ENCODE data around the gene GARRE1. TPM values are rescaled to one million over a fixed set of nuclear protein-coding genes. Genes with fewer than 3 reads are reported as not detected.

GARRE1 gene
- total and polyA plus RNA-seq, 2 of the 4 experiments (the other 2 are of a cell fraction): 13.8 to 16.9 TPM

DNA sequence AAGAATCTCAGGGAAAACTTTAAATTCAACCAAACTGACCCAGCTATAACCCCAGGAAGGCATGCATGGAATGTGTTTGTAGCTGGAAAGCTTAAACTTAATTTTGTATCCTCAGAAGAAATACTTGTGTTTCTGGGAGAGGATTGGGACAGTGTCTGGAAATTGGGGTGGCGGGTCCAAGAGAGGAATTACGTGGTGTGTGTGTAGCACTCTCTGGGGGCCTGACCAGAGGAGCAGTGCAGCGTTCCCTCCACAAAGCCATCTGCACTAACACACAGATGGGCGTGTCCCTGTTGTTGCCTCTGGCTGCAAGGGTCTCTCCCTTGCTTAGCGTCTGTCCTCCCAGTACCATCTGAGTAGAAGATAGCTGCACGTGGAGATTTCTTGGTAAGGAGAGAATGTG is 6.4 kb downstream of the GARRE1 start:
- WGBS, 2 experiments (ENCODE audit: extremely low coverage in 2 of 2, insufficient read length in 1 of 2): no CpG with 5 or more reads among the region's 6 CpGs
- dilution Hi-C loops (cut with HindIII; ENCODE audit: low sequenced_read_pairs, unreplicated experiment): no loop called here
- in situ Hi-C loops (cut with MboI; ENCODE audit: low sequenced_read_pairs): no loop called here
- Histone ChIP-seq H2BK20ac (ENCODE audit: low read depth, low read length) (peak overlapping the region; percentile 81), H4K20me1 (ENCODE audit: insufficient read depth, low read length) (peaks cover 11% of the 10 kb centered on the region; the same call in 1 of the 2 replicates), H4K91ac (ENCODE audit: insufficient read depth, low read depth, low read length) (peak overlapping the region; percentile 79), H3K27me3 (ENCODE audit: control insufficient read depth, insufficient read depth, low read length) (no peaks in the 10 kb centered on the region), H3K18ac (ENCODE audit: low read depth, low read length) (peak overlapping the region; percentile 27), H3K4me2 (ENCODE audit: low read depth, low read length) (peak overlapping the region; percentile 75), H3K9me3 (ENCODE audit: control insufficient read depth, insufficient read depth, low read length) (no peaks in the 10 kb centered on the region), H3K9me1 (ENCODE audit: insufficient read depth, low read length) (peaks cover 33% of the 10 kb centered on the region), H3K14ac (replicated peaks; ENCODE audit: low read depth, low read length) (peak overlapping the region; percentile 66), H4K8ac (ENCODE audit: low read depth in 2 of 2, low read length in 2 of 2) (peak overlapping the region; percentile 14 to 71; a peak in 3 of 4 replicates), H2AK5ac (ENCODE audit: low read depth, low read length) (peak overlapping the region; percentile 96), H2AK9ac (replicated peaks; ENCODE audit: low read depth, low read length, poor library complexity) (peak overlapping the region; percentile 71), H3K4me3 (ENCODE audit: insufficient read depth, low read depth, low read length) (no peak overlapping the region), H3K9ac (ENCODE audit: low read depth, low read length) (peak overlapping the region; percentile 38), H3K56ac (ENCODE audit: extremely low read depth, insufficient read depth, low read length) (peak overlapping the region; percentile 72; the same call in 1 of the 2 replicates), H3K79me1 (ENCODE audit: low read depth in 1 of 2, low read length in 2 of 2) (peaks cover 32 to 80% of the 10 kb centered on the region in 2 experiments), H2AFZ (replicated peaks; ENCODE audit: low read length, poor library complexity) (peak overlapping the region; percentile 59), H3K23ac (ENCODE audit: low read depth, low read length) (peak overlapping the region; percentile 73), H4K5ac (ENCODE audit: low read depth, low read length) (peak overlapping the region; percentile 23), H3K4me1 (ENCODE audit: control insufficient read depth, insufficient read depth, low read length) (peaks cover 24% of the 10 kb centered on the region), H3K27ac (ENCODE audit: insufficient read depth, low read length) (peak overlapping the region; percentile 83), H3K36me3 (ENCODE audit: control insufficient read depth, insufficient read depth, low read length) (0 out of 2 replicates have a peak, but pooled peaks cover 3% of the 10 kb centered on the region), H3K4ac (ENCODE audit: low read depth, low read length) (peak overlapping the region; percentile 96), H2BK5ac (ENCODE audit: low read depth, low read length, poor library complexity, severe bottlenecking) (peak overlapping the region; percentile 61), H2BK120ac (ENCODE audit: low read depth, low read length) (peak overlapping the region; percentile 94), H2BK15ac (ENCODE audit: low read depth, low read length) (peak overlapping the region; percentile 35; the same call in 2 of the 3 replicates)
- peak; percentile 43 for DNase-seq
- ATAC-seq (ENCODE audit: low read depth): peak; percentile 74
- TF ChIP-seq POLR2A (IDR thresholded peaks at IDR 0.05; ENCODE audit: low read depth, low read length): no peak
- TF ChIP-seq MAFK (IDR thresholded peaks at IDR 0.05; ENCODE audit: low read depth, low read length): no peak
- TF ChIP-seq, protein P1, sequence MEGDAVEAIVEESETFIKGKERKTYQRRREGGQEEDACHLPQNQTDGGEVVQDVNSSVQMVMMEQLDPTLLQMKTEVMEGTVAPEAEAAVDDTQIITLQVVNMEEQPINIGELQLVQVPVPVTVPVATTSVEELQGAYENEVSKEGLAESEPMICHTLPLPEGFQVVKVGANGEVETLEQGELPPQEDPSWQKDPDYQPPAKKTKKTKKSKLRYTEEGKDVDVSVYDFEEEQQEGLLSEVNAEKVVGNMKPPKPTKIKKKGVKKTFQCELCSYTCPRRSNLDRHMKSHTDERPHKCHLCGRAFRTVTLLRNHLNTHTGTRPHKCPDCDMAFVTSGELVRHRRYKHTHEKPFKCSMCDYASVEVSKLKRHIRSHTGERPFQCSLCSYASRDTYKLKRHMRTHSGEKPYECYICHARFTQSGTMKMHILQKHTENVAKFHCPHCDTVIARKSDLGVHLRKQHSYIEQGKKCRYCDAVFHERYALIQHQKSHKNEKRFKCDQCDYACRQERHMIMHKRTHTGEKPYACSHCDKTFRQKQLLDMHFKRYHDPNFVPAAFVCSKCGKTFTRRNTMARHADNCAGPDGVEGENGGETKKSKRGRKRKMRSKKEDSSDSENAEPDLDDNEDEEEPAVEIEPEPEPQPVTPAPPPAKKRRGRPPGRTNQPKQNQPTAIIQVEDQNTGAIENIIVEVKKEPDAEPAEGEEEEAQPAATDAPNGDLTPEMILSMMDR (conservative IDR thresholded peaks at IDR 0.05; ENCODE audit: low read depth, low read length): no peak
- no peak for TF ChIP-seq MXI1 (IDR thresholded peaks at IDR 0.05; ENCODE audit: borderline replicate concordance, low read depth, low read length)
- TF ChIP-seq RFX5 (IDR thresholded peaks at IDR 0.05; ENCODE audit: low read depth, low read length): no peak
- no peak for TF ChIP-seq NFE2L2 (IDR thresholded peaks at IDR 0.05; ENCODE audit: low read depth, low read length)
- TF ChIP-seq BHLHE40 (IDR thresholded peaks at IDR 0.05; ENCODE audit: low read depth, low read length): no peak
- TF ChIP-seq CEBPB (IDR thresholded peaks at IDR 0.05; ENCODE audit: low read depth, low read length): no peak
- no peak for TF ChIP-seq CHD1 (IDR thresholded peaks at IDR 0.05; ENCODE audit: low read depth, low read length)
- no peak for TF ChIP-seq SMC3 (IDR thresholded peaks at IDR 0.05; ENCODE audit: low read depth, low read length)
- no peak for TF ChIP-seq RAD21 (IDR thresholded peaks at IDR 0.05; ENCODE audit: low read length)
- TF ChIP-seq, protein P2, sequence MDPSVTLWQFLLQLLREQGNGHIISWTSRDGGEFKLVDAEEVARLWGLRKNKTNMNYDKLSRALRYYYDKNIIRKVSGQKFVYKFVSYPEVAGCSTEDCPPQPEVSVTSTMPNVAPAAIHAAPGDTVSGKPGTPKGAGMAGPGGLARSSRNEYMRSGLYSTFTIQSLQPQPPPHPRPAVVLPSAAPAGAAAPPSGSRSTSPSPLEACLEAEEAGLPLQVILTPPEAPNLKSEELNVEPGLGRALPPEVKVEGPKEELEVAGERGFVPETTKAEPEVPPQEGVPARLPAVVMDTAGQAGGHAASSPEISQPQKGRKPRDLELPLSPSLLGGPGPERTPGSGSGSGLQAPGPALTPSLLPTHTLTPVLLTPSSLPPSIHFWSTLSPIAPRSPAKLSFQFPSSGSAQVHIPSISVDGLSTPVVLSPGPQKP (IDR thresholded peaks at IDR 0.05; ENCODE audit: borderline replicate concordance, low read depth, low read length): no peak
- TF ChIP-seq, protein P3, sequence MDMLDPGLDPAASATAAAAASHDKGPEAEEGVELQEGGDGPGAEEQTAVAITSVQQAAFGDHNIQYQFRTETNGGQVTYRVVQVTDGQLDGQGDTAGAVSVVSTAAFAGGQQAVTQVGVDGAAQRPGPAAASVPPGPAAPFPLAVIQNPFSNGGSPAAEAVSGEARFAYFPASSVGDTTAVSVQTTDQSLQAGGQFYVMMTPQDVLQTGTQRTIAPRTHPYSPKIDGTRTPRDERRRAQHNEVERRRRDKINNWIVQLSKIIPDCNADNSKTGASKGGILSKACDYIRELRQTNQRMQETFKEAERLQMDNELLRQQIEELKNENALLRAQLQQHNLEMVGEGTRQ (IDR thresholded peaks at IDR 0.05; ENCODE audit: low read depth, low read length): no peak
- no peak for TF ChIP-seq FOS (IDR thresholded peaks at IDR 0.05; ENCODE audit: low read depth, low read length)
- TF ChIP-seq RCOR1 (IDR thresholded peaks at IDR 0.05; ENCODE audit: insufficient replicate concordance, low read length): no peak
- no peak; the same call in 1 of the 2 replicates for TF ChIP-seq MAZ (IDR thresholded peaks at IDR 0.05; ENCODE audit: borderline replicate concordance, low read depth, low read length)
- intact Hi-C loops (cut with micrococcal nuclease): loop anchor here (2.0 kb wide), 1 partner anchor 14 kb away; no protein-coding TSS in a partner anchor
- no TSS peak for BruUV-seq (replicated peaks)
- ChIA-PET POLR2A (ENCODE audit: unreplicated experiment) (interaction anchor here (1.3 kb wide), 1 partner anchor 9 kb away, joined by 4 read pairs; no protein-coding TSS in a partner anchor), CTCF (interaction anchor here (0.6 to 2.0 kb wide), 4 partner anchors 12 to 85 kb away, joined by 3 to 8 read pairs (median 5); no protein-coding TSS in a partner anchor)

Data from IMR-90 (cell line).